Lower leg skin (tissue), 4 donors: ENCODE results near the gene EXPH5. TPM values are rescaled to one million over a fixed set of nuclear protein-coding genes. Genes with fewer than 3 reads are reported as not detected.

Experiments used
- DNase-seq, 2 donors: peaks; one replicate each; pipeline ENCODE4 v3.0.0-alpha.2; 2019; ENCODE audit warnings: low spot score in 2 of 2
- H3K4me3 ChIP-seq: fragments of 200-600 bp; sonication (generic); 2 replicates; pipeline ENCODE4 v1.5.1; 2017; ENCODE audit warnings: mild to moderate bottlenecking, low read depth; ENCODE audit not compliant: poor library complexity, severe bottlenecking
- CTCF ChIP-seq, 3 donors: fragments of 450-650 bp; IDR thresholded peaks; one replicate each; pipeline ENCODE4 v1.5.1; 2016; ENCODE audit warnings: antibody characterized with exemption in 3 of 3, mild to moderate bottlenecking in 3 of 3, moderate library complexity in 2 of 3
- POLR2A ChIP-seq, 2 donors: fragments of 450-650 bp; IDR thresholded peaks; one replicate each; pipeline ENCODE4 v1.6.1; 2016 to 2017; ENCODE audit warnings: antibody characterized with exemption in 2 of 2, mild to moderate bottlenecking in 1 of 2, moderate library complexity in 1 of 2
- WGBS, 2 donors: methylation state at CpG; one replicate each; pipeline ENCODE4 v1.1.5; 2018; 5-methylcytosine and 5-hydroxymethylcytosine counted together
- intact Hi-C: fragments of 100-400 bp; cut with DNase I; formaldehyde crosslinking; loops from one replicate; pipeline ENCODE4 v1.15.0; 2023; ENCODE audit warnings: low total_unique reads
- total RNA-seq, 4 donors: library from RNA; depleted of rRNA; stranded (reverse); fragments of >200 nt; gene quantifications; one replicate each; pipeline ENCODE4 v1.1.0, GENCODE V29; 2016

Gene EXPH5
- total RNA-seq, 4 donors from 2014 or later: 122 to 160 (median 139) TPM

GRCh38 chr11:108576523-108576922 lies 17.0 kb downstream of the EXPH5 start:
- no peak overlapping the region for H3K4me3 ChIP-seq
- WGBS, 2 donors: 35 to 46% methylated on average over 1 of the region's 1 CpG
- no peak for DNase-seq
- TF ChIP-seq CTCF (IDR thresholded peaks at IDR 0.05) (no peak), POLR2A (IDR thresholded peaks at IDR 0.05) (no peak)
- intact Hi-C loops: no loop called here

GRCh38 chr11:108574675-108575074 lies 18.9 kb downstream of the EXPH5 start:
- intact Hi-C loops: no loop called here
- no peak for TF ChIP-seq CTCF (IDR thresholded peaks at IDR 0.05)
- no peak for TF ChIP-seq POLR2A (IDR thresholded peaks at IDR 0.05)

GRCh38 chr11:108571001-108571400 lies 22.6 kb downstream of the EXPH5 start:
- no peak overlapping the region for H3K4me3 ChIP-seq
- TF ChIP-seq POLR2A (IDR thresholded peaks at IDR 0.05): no peak
- no peak for DNase-seq
- intact Hi-C loops: no loop called here
- WGBS, 2 donors: 37 to 54% methylated on average over 2 of the region's 2 CpGs

More at GRCh38 chr11:108574675-108575074, 18.9 kb downstream of the EXPH5 start:
- WGBS, 2 donors: 93 to 94% methylated on average over 4 of the region's 4 CpGs
- DNase-seq: no peak
- H3K4me3 ChIP-seq: no peak overlapping the region

- intact Hi-C loops: no loop called here
- WGBS, 2 donors: 79 to 95% methylated on average over 1 of the region's 1 CpG
- TF ChIP-seq CTCF (IDR thresholded peaks at IDR 0.05) (no peak), POLR2A (IDR thresholded peaks at IDR 0.05) (no peak)
Observed at GRCh38 chr11:108569896-108570295, 23.7 kb downstream of the EXPH5 start.

GRCh38 chr11:108568195-108568858 lies 25.2 kb downstream of the EXPH5 start:
- no peak for DNase-seq
- 84 to 88% methylated on average over 11 of the region's 11 CpGs for WGBS, 2 donors
- H3K4me3 ChIP-seq: no peak overlapping the region
- intact Hi-C loops: no loop called here
- TF ChIP-seq CTCF (IDR thresholded peaks at IDR 0.05): no peak
- TF ChIP-seq POLR2A (IDR thresholded peaks at IDR 0.05): no peak

More at GRCh38 chr11:108569896-108570295, 23.7 kb downstream of the EXPH5 start:
- DNase-seq: no peak
- no peak overlapping the region for H3K4me3 ChIP-seq

- TF ChIP-seq CTCF (IDR thresholded peaks at IDR 0.05) (no peak), POLR2A (IDR thresholded peaks at IDR 0.05) (no peak)
- no peak overlapping the region for H3K4me3 ChIP-seq
- 52 to 65% methylated on average over 3 of the region's 3 CpGs for WGBS, 2 donors
- no peak for DNase-seq
- intact Hi-C loops: no loop called here
Observed at GRCh38 chr11:108565653-108566052, 27.9 kb downstream of the EXPH5 start.
